ENCODE results near the gene CDC73.
"Not testable (repeated sequence)": the region's sequence is repeated elsewhere in the genome, so short reads cannot be mapped to it uniquely, and the experiment has no call there.

CDC73 gene

GRCh38 chr1:193240609-193241008, 118.8 kb downstream of the CDC73 start:
- DNase-seq: no peak

- DNase-seq: no peak
Measured at GRCh38 chr1:193241132-193241827, 119.4 kb downstream of the CDC73 start.

GRCh38 chr1:193242000-193242399, 120.2 kb downstream of the CDC73 start:
- DNase-seq: no peak

GRCh38 chr1:193249187-193249586, 127.4 kb downstream of the CDC73 start:
- DNase-seq: no peak

- no peak for DNase-seq
Measured at GRCh38 chr1:193251950-193252349, 130.1 kb downstream of the CDC73 start.

- DNase-seq: no peak
Measured at GRCh38 chr1:193256019-193256418, 134.2 kb downstream of the CDC73 start.

- no peak for DNase-seq
Measured at GRCh38 chr1:193259636-193260035, 137.8 kb downstream of the CDC73 start.

GRCh38 chr1:193260056-193260745, 138.4 kb downstream of the CDC73 start:
- no peak for DNase-seq

GRCh38 chr1:193260896-193261295, 139.1 kb downstream of the CDC73 start:
- no peak for DNase-seq

GRCh38 chr1:193262661-193263060, 140.8 kb downstream of the CDC73 start:
- DNase-seq: no peak

GRCh38 chr1:193264313-193265065, 142.7 kb downstream of the CDC73 start:
- DNase-seq: no peak

GRCh38 chr1:193265716-193266115, 143.9 kb downstream of the CDC73 start:
- DNase-seq: no peak

- DNase-seq: not testable (repeated sequence)
Measured at GRCh38 chr1:193266794-193267193, 145.0 kb downstream of the CDC73 start.

- DNase-seq: no peak
Measured at GRCh38 chr1:193270996-193271395, 149.2 kb downstream of the CDC73 start.

- no peak for DNase-seq
Measured at GRCh38 chr1:193275773-193276172, 153.9 kb downstream of the CDC73 start.

- DNase-seq: no peak
Measured at GRCh38 chr1:193278968-193279367, 157.1 kb downstream of the CDC73 start.

- no peak for DNase-seq
Measured at GRCh38 chr1:193281894-193282293, 160.1 kb downstream of the CDC73 start.

GRCh38 chr1:193283016-193283415, 161.2 kb downstream of the CDC73 start:
- DNase-seq: no peak

GRCh38 chr1:193284219-193284618, 162.4 kb downstream of the CDC73 start:
- no peak for DNase-seq

GRCh38 chr1:193285641-193286040, 163.8 kb downstream of the CDC73 start:
- DNase-seq: no peak

- not testable (repeated sequence) for DNase-seq
Measured at GRCh38 chr1:193288548-193289080, 166.8 kb downstream of the CDC73 start.

- DNase-seq: no peak
Measured at GRCh38 chr1:193293726-193294125, 171.9 kb downstream of the CDC73 start.

GRCh38 chr1:193299038-193299437, 177.2 kb downstream of the CDC73 start:
- DNase-seq: no peak

- no peak for DNase-seq
Measured at GRCh38 chr1:193301746-193302145, 179.9 kb downstream of the CDC73 start.
